Measurements from ENCODE around the gene SEMA7A. TPM values are rescaled to one million over a fixed set of nuclear protein-coding genes. Genes with fewer than 3 reads are reported as not detected.

The SEMA7A gene
- total RNA-seq, 2 experiments from 2014 or later: 106 to 111 TPM

DNA sequence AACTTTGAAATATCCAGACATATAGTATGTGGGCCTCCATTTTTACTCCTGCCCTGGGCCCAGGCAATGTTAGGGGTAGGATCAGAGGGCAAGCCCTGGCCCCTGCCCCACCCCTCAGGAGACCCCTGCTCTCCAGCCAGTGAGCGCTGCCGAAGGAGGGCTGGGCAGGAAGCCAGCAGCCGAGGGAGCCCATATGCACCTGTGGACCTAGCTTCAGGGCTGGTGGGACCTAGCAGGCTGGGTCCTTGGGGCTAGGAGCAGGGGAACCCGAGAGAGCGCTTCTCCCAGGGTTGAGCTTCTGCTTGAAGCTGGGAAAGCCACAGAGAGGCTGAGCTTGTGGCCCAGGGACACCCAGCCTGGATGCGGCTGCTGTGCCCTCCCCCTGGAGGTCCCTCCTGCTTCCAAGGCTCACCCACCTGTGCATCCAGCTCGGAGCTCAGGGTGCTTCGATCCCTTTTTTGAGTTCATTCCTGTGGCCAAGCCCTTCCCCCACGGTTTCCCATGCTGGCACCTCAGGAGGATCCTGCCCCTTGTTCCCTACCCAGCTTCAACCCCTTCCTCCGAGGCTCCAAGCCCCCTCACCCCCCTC lies 45.3 kb downstream of the SEMA7A start:
- POLR2A ChIA-PET: no interaction called here
- CTCF ChIA-PET: interaction anchor here (0.9 to 1.3 kb wide), 2 partner anchors 12 to 13 kb away, joined by 3 to 5 read pairs; no protein-coding TSS in a partner anchor

DNA sequence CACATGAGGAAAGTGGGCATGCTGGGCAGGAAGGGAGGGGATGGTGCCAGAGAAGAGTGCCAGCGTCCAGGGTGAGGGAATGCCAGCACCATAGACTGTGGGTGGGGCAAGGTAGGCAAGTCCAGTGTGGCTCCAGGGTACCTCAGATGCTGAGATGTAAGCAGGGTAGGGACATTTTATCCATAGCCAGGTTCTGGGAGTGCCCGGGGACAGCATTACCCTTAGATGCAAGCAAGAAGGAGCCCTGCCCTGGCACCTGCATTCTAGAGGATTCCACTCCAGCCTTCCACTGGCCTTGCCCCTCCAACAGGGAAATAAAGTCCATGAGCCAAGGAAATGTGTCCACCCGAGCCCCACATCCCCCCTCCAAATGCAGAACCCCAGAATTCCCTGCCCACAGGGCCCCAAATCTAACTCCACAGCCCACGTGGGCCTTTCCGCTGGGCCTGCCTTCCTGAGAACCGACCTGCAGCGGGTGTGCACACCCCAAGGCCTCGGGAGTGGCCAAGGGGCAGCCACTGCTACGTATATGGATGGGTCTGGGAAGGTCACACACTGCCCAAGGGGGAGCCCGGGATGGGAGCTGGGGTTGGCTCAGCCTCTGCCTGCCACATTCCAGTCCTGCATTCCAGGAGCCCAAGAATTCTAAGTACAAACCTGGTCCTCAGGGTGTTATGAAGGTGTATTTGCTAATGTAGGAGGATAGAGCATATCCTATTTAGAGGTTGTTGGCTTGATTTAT lies 46.0 kb downstream of the SEMA7A start:
- CTCF ChIA-PET: interaction anchor here (9.5 to 9.8 kb wide), 2 partner anchors 12 to 49 kb away, joined by 197 to 243 read pairs; partner anchors contain the start of gene SEMA7A
- POLR2A ChIA-PET: no interaction called here

DNA sequence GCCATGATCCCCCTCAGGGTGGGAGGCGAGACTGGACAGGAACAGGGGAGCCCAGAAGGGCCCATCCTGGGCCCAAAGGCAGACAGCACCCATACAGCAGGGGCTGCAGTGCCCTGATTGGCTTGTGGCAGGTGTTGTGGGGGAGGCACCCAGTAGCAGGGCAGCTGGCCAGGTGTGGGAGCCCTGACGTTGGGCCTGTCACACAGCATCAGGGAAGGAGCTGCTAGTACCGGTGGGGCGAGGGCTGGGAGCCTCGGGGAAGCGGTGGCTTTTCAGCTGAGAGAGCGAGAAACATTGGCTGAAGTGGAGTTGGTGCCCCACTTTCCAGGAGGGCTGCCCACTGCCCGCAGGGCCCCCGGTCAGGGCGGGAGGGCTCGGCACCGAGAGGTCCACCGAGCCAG lies 46.6 kb downstream of the SEMA7A start:
- POLR2A ChIA-PET: no interaction called here
- CTCF ChIA-PET: interaction anchor here (9.5 to 9.8 kb wide), 2 partner anchors 13 to 49 kb away, joined by 197 to 243 read pairs; partner anchors contain the start of gene SEMA7A

DNA sequence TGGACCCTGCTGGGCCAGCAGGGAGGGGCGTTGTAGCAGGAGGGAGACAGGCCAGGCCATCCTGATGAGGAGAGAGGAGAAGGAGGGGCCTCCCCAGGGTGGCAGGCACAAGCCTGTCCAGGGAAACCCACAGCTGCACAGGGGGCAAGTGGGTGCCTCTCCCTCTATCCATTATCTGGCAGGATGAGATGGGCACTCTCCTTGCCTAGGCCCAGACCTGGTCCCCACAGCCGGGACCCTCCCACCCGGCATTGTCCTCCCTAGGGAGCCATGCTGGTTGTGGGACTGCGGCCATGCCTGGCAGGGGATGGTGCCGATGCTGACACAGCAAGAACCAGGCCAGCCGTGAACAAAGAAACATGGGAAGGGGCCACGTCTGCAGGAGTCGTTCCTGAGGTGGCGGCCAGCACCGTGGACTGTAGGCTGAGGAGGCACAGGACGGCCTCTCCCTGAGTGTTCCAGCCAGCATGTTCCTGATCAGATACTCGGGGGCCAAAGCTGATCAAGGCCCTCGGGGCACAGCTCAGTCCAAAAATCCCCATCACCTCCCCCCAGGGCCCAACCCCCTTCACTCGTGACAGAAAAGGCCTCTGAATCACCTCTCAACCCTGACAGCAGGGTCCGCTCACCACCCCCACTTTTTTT lies 47.1 kb downstream of the SEMA7A start:
- ChIA-PET CTCF (interaction anchor here (9.5 to 9.8 kb wide), 2 partner anchors 13 to 50 kb away, joined by 197 to 243 read pairs; partner anchors contain the start of gene SEMA7A), POLR2A (interaction anchor here (2.8 kb wide), 1 partner anchor 9 kb away, joined by 39 read pairs; no protein-coding TSS in a partner anchor)

DNA sequence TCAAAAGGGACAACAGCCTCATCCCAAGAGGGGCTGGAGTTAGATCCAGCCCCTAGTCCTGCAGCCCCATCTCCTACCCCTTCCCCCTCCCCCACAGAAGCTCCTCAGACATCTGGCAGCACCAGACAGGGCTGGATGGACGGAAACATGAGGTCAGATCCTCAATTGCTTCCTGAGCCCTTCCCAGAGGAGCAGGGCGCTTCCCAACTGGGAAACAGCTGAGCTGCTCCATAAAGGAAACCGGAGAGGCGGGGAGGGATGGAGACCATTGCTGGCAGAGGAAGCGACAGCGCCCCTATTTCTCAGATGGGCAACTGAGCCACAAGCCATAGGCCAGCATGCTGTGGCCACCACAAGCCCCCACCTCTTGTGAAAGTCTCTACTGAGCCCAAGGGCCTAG lies 48.0 kb downstream of the SEMA7A start:
- CTCF ChIA-PET: interaction anchor here (1.0 to 9.8 kb wide), 4 partner anchors 10 to 399 kb away, joined by 3 to 243 read pairs (median 106); partner anchors contain the start of gene SEMA7A
- POLR2A ChIA-PET: interaction anchor here (0.5 to 4.6 kb wide), 7 partner anchors 10 to 1031 kb away, joined by 3 to 110 read pairs (median 8); partner anchors contain the start of genes SEMA7A and UBL7

DNA sequence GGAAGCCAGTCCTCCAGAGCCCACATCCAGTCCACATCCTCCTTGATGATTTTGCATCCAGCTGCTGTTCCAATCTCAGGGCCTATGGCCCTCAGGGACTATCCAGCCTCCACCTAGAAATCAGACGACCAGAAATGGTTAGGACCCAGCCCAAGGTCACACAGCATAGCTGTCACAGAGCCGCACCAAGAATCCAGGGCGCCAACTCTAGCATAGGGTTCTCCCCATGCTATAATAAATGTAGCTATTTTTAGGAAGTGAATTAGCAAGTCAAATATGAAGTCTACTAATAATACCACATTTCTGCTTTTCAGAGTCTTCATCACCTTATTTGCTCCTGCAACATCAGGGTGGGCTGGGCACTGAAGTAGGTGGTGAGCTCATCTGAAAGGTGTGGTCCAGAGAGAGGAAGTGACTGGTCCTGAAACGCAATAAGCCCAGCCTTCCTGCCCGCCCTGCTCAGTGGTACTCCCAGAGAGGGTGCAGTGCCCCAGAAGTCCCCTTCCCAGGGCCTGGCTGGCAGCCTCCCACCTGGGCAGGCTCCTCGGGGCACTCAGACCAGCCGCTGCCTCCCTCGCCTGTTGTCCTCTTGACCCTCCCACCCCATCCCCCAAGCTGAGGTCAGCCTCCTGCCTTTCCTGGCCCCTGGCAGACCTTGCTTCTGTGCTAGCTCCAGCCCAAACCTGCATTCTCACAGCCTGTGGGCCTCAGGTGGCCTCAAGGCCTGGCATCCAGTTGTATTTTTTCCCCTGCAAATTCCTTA lies 48.7 kb downstream of the SEMA7A start:
- ChIA-PET CTCF (interaction anchor here (0.5 to 9.8 kb wide), 9 partner anchors 10 to 433 kb away, joined by 3 to 243 read pairs (median 5); partner anchors contain the start of gene SEMA7A), POLR2A (interaction anchor here (1.0 to 4.6 kb wide), 8 partner anchors 9 to 76 kb away, joined by 3 to 110 read pairs (median 9); partner anchors contain the start of genes SEMA7A and UBL7)

DNA sequence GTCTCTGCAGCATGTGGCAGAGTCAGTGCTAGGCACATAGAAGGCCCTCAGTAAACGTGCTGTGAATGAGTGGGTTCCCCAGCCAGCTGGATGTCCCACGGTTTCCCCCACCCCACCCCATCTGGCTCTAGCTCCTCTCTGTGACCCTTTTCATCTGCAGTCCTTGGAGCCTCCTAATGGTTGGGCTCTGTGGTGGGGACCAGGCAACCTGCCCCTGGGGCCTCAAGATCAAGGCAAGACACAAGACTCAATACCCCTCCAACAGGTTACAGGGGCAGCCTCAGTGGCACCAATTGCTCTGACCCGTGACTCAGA lies 49.2 kb downstream of the SEMA7A start:
- ChIA-PET CTCF (interaction anchor here (0.5 to 9.8 kb wide), 8 partner anchors 9 to 433 kb away, joined by 3 to 243 read pairs (median 5); partner anchors contain the start of gene SEMA7A), POLR2A (interaction anchor here (1.0 to 4.6 kb wide), 9 partner anchors 9 to 76 kb away, joined by 3 to 110 read pairs (median 8); partner anchors contain the start of genes SEMA7A and UBL7)

DNA sequence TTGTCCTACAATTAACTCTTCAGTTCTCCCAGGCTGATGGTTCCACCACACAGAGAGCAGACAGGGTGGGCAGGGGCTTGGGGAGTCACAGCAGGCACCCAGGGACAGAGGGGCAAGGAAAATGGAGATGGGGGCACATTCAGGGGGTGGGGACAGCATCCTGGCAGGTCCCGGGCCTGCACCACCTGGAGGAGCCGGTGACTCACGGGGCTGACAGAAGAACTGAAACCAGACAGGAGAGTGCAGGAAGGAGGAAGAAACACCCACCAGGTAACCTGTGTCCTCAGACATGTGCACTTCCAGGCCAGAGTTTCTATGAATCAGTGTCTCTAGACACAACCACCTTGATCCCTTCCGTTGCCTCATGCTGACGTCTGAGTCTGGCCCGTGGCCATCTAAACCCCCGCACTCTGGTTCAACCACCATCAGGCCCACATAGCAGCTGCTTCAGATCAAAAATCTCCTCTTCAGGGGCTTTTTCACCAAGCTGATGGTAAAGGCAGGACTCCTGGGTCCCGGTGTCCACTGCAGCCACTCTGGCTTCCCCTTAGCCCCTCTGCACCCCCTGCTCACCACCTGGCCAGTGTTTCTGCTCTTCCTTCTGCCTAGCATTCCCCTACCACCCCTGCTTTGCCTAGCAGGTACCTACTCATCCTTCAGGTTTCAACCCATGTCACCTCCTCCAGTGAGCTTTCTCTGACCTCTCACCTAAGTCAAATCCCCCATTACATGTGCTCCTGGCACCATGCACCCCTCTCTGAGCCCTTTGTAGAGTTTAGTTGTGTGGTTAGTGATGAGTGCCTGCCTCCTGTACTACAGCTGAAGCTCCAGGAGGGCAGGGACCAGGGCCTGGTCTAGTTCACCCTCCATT lies 49.8 kb downstream of the SEMA7A start:
- ChIA-PET CTCF (interaction anchor here (1.1 to 9.8 kb wide), 7 partner anchors 9 to 387 kb away, joined by 4 to 243 read pairs (median 10); partner anchors contain the start of genes ARID3B and SEMA7A), POLR2A (interaction anchor here (1.0 to 4.6 kb wide), 8 partner anchors 8 to 77 kb away, joined by 3 to 110 read pairs (median 9); partner anchors contain the start of genes SEMA7A and UBL7)

DNA sequence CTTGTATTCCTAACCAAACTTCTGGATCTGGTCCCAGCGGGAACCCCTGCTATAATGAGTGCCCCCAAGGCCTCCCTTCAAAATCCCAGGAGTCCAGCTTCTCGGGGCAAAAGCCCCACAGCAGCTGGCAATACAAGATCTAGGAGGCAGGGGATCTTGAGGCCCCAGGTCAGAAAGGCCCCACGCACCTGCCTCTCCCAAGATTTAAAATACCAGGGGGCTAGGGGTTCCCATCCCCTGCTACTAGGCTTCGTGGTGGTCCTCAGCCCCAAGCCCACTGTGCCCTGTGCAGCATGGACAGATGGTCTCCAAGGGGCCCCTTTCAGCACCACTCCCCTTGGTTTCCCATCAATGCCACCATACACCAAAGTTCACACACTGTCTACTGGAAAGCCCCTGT lies 50.5 kb downstream of the SEMA7A start:
- ChIA-PET CTCF (interaction anchor here (1.0 to 9.8 kb wide), 7 partner anchors 8 to 249 kb away, joined by 4 to 243 read pairs (median 10); partner anchors contain the start of genes ARID3B and SEMA7A), POLR2A (interaction anchor here (0.9 to 4.6 kb wide), 3 partner anchors 14 to 26 kb away, joined by 3 to 110 read pairs (median 3); no protein-coding TSS in a partner anchor)

DNA sequence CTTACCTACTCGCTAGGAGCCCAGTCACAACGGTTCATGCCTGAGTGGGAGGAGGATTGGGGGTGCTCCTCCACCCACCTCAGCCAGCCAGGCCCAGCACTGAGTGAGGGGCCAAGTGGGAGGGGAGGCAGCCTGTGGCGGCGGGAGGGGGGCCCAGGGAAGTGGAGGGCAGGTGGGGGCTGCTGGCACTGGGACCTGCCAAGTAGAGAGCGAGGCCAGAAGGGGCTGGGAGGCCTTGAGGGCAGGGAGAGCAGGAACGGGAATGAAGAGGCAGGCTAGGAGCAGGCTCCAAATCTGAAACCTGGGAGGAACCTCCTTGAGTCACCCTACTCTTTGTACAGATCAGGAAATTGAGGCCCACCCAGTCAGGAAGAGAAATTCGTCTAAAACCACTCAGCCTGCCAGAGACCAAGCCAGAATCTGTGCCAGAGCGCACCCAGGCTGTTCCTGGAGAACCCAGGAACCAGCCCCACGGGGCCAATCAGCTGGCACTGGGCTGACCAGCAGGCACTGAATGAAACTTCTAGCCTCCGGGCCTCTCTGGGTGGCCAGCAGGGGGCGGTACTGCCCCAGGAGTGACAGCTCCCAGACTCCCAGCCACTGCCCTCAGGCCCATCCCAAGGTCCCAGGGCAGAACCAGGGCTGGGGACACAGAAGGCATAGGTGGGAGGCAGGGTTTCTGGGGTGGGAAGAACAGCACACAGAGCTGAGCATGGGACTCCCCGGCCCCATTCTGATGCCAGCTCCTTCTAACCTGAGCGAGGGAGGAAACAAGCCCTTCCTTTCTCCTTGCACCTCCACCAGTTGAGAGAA lies 51.5 kb downstream of the SEMA7A start:
- CTCF ChIA-PET: interaction anchor here (0.7 to 9.8 kb wide), 20 partner anchors 8 to 401 kb away, joined by 3 to 243 read pairs (median 5); partner anchors contain the start of genes ARID3B, SEMA7A and UBL7
- POLR2A ChIA-PET: interaction anchor here (0.7 to 4.6 kb wide), 6 partner anchors 15 to 79 kb away, joined by 3 to 110 read pairs (median 3); partner anchors contain the start of gene UBL7

DNA sequence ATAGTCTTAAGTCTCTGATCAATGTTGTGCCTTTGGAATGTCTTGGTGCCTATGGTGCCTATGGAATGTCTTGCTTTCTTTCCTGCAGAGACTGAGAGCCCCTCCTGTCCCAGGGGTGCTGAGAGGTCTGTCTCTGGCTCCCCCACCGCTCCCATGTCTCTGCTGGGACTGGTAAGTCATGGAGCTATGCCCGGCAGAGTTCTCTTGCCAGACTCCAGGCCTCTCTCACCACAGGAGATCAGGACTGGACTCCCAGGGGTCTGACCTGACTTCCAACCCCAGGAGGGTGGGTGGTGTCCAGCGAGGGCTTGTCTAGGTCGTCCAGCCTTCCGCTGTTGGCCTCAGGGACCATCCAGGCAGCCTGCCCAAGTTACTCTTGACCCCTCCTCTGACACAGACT lies 52.3 kb downstream of the SEMA7A start:
- CTCF ChIA-PET: interaction anchor here (1.3 to 9.8 kb wide), 6 partner anchors 18 to 147 kb away, joined by 4 to 243 read pairs (median 6); partner anchors contain the start of gene SEMA7A

DNA sequence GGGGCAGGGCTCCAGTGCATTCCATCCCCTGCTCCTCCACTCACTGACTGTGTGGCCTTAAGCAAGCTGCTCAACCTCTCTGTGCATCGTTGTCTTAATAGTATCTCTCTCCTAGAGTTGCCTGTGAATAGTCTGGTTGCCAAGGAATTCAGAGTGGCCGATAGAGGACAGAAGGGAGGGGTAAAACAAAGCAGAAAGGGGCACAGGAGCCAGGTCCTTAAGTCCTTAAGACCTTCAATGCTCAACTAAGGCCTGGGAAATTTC lies 52.6 kb downstream of the SEMA7A start:
- CTCF ChIA-PET: interaction anchor here (1.0 to 9.8 kb wide), 6 partner anchors 19 to 147 kb away, joined by 3 to 243 read pairs (median 6); partner anchors contain the start of gene SEMA7A
- POLR2A ChIA-PET: no interaction called here

More for the DNA sequence above, 52.3 kb downstream of the SEMA7A start:
- POLR2A ChIA-PET: interaction anchor here (0.7 to 4.6 kb wide), 2 partner anchors 19 to 20 kb away, joined by 3 to 110 read pairs; no protein-coding TSS in a partner anchor

DNA sequence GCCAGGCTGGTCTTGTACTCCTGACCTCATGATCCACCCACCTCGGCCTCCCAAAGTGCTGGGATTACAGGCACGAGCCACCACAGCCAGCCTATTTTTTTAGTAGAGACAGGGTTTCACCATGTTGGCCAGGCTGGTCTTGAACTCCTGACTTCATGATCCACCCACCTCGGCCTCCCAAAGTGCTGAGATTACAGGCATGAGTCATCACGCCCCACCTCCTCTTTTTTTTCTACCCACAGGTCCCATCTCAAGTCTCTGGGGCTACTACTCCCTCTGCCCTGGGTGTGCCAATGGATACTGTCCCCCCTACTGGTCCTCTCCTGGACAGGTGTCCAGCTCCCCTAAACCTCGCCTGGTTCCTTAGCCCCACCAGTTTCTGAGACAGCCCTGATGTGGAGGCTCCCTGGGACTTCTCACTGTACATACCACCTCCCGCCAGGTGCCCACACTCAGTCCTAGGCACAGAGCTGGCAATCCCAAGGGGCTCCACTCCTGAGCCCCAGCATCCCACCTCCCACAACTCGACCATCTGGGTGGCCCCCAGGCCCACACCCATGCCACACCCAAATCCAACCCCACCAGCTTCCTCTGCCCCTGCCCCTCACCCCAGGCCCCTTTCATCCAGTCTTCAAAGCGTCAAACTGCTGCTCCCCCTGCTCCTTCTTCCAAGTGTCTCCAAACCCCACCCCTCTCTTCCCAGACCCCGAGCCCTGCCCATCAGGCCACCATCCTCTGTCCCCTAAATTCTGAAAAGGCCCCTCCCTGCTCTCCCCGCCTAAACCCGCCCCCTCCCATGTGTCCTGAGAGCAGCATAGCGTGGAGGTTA lies 53.2 kb downstream of the SEMA7A start:
- POLR2A ChIA-PET: interaction anchor here (0.7 kb wide), 1 partner anchor 17 kb away, joined by 5 read pairs; no protein-coding TSS in a partner anchor
- CTCF ChIA-PET: interaction anchor here (0.7 to 9.8 kb wide), 6 partner anchors 19 to 148 kb away, joined by 3 to 243 read pairs (median 4); partner anchors contain the start of gene SEMA7A

DNA sequence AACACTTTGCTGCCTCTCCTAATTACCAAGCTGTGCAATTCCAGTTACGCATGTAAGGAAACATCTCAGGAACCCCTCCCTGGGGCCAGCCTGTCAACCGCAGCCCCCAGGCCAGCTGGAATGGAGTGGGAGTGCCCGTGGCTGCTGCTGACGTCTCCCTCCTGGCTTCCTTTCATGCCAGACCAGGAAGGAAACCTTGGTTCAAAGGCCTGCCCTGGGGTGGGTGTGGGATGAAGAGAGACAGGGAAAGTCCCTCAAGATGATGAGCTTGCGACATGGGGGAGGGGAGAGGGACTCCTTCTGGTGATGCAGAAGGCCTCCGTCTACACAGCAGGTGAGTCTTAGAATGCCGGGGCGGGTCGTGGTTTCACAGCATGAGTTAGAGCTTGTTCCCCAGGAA lies 54.9 kb downstream of the SEMA7A start:
- CTCF ChIA-PET: interaction anchor here (0.6 to 9.8 kb wide), 9 partner anchors 12 to 390 kb away, joined by 3 to 243 read pairs (median 4); partner anchors contain the start of genes SEMA7A and UBL7
- POLR2A ChIA-PET: interaction anchor here (0.6 to 1.0 kb wide), 4 partner anchors 62 to 167 kb away, joined by 3 to 4 read pairs (median 3); no protein-coding TSS in a partner anchor

Data from activated CD8-positive, alpha-beta memory T cell treated with anti-CD3 and anti-CD28 coated beads for 36 hours (primary cell).